Caco-2 (cell line): ENCODE measurements around the gene BAIAP2L2. TPM values are rescaled to one million over a fixed set of nuclear protein-coding genes. Genes with fewer than 3 reads are reported as not detected.

Source experiments
- BruUV-seq: library from RNA; stranded (reverse); fragments of 400-500 nt; replicated peaks from 2 replicates; lab custom pipeline; 2021; lab: Mats Ljungman, UMichigan
- CTCF ChIA-PET: fragments of 300-600 bp; sonication (Branson Sonifier 250); formaldehyde crosslinking; loops from one replicate; lab custom pipeline; 2022; ENCODE audit warnings: antibody characterized with exemption; lab: Charles Lee
- POLR2A ChIA-PET: fragments of 300-600 bp; sonication (Branson Sonifier 250); formaldehyde crosslinking; loops from one replicate; lab custom pipeline; 2022; ENCODE audit warnings: antibody characterized with exemption; lab: Charles Lee
- DNase-seq, 2 experiments: peaks; one replicate each; pipeline versions ENCODE4 v3.0.0 to v3.0.0-alpha.2; 2020 to 2022
- H3K27me3 ChIP-seq: replicated peaks from 2 replicates; pipeline ENCODE4 v1.6.0; 2011; ENCODE audit warnings: low read length; ENCODE audit not compliant: control insufficient read depth, insufficient read depth
- H3K36me3 ChIP-seq: 2 replicates; pipeline ENCODE4 v1.5.1; 2011; ENCODE audit warnings: low read length; ENCODE audit not compliant: control insufficient read depth, insufficient read depth
- H3K4me1 ChIP-seq: fragments of 250-450 bp; sonication (Bioruptor Pico); 2 replicates; pipeline ENCODE4 v1.5.1; 2020; ENCODE audit warnings: mild to moderate bottlenecking
- H3K4me3 ChIP-seq: 2 replicates; pipeline ENCODE4 v1.5.1; 2011; ENCODE audit warnings: low read depth, mild to moderate bottlenecking, control low read depth, low read length
- H3K9me3 ChIP-seq: fragments of 250-450 bp; sonication (Bioruptor Pico); 2 replicates; pipeline ENCODE4 v1.5.1; 2020; ENCODE audit warnings: mild to moderate bottlenecking, moderate library complexity
- H3K27ac Mint-ChIP-seq: one replicate; pipeline ENCODE4 v1.8.0; 2022; ENCODE audit warnings: mixed read lengths; ENCODE audit not compliant: unreplicated experiment
- H3K27me3 Mint-ChIP-seq: one replicate; pipeline ENCODE4 v1.8.0; 2022; ENCODE audit warnings: mixed read lengths; ENCODE audit not compliant: insufficient read depth, unreplicated experiment
- H3K36me3 Mint-ChIP-seq: one replicate; pipeline ENCODE4 v1.8.0; 2022; ENCODE audit warnings: mild to moderate bottlenecking, mixed read lengths; ENCODE audit not compliant: insufficient read depth, unreplicated experiment
- H3K4me1 Mint-ChIP-seq: one replicate; pipeline ENCODE4 v1.8.0; 2022; ENCODE audit warnings: low read depth, mixed read lengths; ENCODE audit not compliant: unreplicated experiment
- H3K4me3 Mint-ChIP-seq: one replicate; pipeline ENCODE4 v1.8.0; 2022; ENCODE audit warnings: mild to moderate bottlenecking, moderate library complexity, mixed read lengths; ENCODE audit not compliant: unreplicated experiment
- H3K9me3 Mint-ChIP-seq: one replicate; pipeline ENCODE4 v1.8.0; 2022; ENCODE audit warnings: mixed read lengths; ENCODE audit not compliant: unreplicated experiment
- CTCF ChIP-seq, 2 experiments: fragments of 200-600 bp in 1 of 2; IDR thresholded peaks; 1 replicate in 1 of 2; 2 replicates in 1 of 2; pipeline versions ENCODE4 v1.5.1 to v1.8.0; 2011 to 2022; ENCODE audit warnings: antibody characterized with exemption in 1 of 2, control low read depth in 1 of 2, inconsistent platforms in 1 of 2, low read depth in 1 of 2, low read length in 1 of 2, mild to moderate bottlenecking in 1 of 2, moderate library complexity in 1 of 2; ENCODE audit not compliant: insufficient read depth in 1 of 2, severe bottlenecking in 1 of 2, unreplicated experiment in 1 of 2
- intact Hi-C: fragments of 100-400 bp; cut with micrococcal nuclease; formaldehyde crosslinking; loops from one replicate; pipeline ENCODE4 v1.10.0; 2022; ENCODE audit not compliant: unreplicated experiment
- total RNA-seq: library from RNA; stranded (reverse); gene quantifications from 2 replicates; pipeline ENCODE4 v1.2.3, GENCODE V29; 2022

The BAIAP2L2 gene
- total RNA-seq, 1 experiment from 2014 or later = 4.4 TPM

- Mint-ChIP-seq H3K27ac (no peak overlapping the region), H3K27me3 (no peaks in the 10 kb centered on the region), H3K36me3 (peaks cover 4% of the 10 kb centered on the region), H3K4me3 (peak overlapping the region; percentile 30), H3K4me1 (no peaks in the 10 kb centered on the region), H3K9me3 (no peaks in the 10 kb centered on the region)
- intact Hi-C loops = no loop called here
- POLR2A ChIA-PET = no interaction called here
- TF ChIP-seq CTCF (IDR thresholded peaks at IDR 0.05; ENCODE audit: insufficient read depth in 1 of 2, low read depth in 1 of 2, low read length in 1 of 2, severe bottlenecking in 1 of 2, unreplicated experiment in 1 of 2) = no peak
- Histone ChIP-seq H3K9me3 (no peaks in the 10 kb centered on the region), H3K36me3 (no peaks in the 10 kb centered on the region), H3K4me1 (peaks cover 4% of the 10 kb centered on the region; the same call in 1 of the 2 replicates), H3K27me3 (no peaks in the 10 kb centered on the region), H3K4me3 (no peak overlapping the region)
- no TSS peak for BruUV-seq
- no peak for DNase-seq
- CTCF ChIA-PET = no interaction called here
Measured at GRCh38 chr22:38097058-38097457, 13.4 kb downstream of the BAIAP2L2 start.

GRCh38 chr22:38089474-38089851 is 21.0 kb downstream of the BAIAP2L2 start:
- DNase-seq = no peak
- H3K36me3 ChIP-seq = peaks cover 1% of the 10 kb centered on the region
- no peaks in the 10 kb centered on the region for H3K27me3 Mint-ChIP-seq
- H3K4me1 Mint-ChIP-seq = peaks cover 6% of the 10 kb centered on the region
- H3K9me3 Mint-ChIP-seq = no peaks in the 10 kb centered on the region
- ChIA-PET CTCF (no interaction called here), POLR2A (no interaction called here)
- TF ChIP-seq CTCF (IDR thresholded peaks at IDR 0.05; ENCODE audit: insufficient read depth in 1 of 2, low read depth in 1 of 2, low read length in 1 of 2, severe bottlenecking in 1 of 2, unreplicated experiment in 1 of 2) = no peak
- intact Hi-C loops = no loop called here
- H3K4me1 ChIP-seq = no peaks in the 10 kb centered on the region
- no peak overlapping the region for H3K4me3 ChIP-seq
- H3K4me3 Mint-ChIP-seq = no peak overlapping the region
- peaks cover 13% of the 10 kb centered on the region for H3K36me3 Mint-ChIP-seq
- no peak overlapping the region for H3K27ac Mint-ChIP-seq
- no TSS peak for BruUV-seq
- no peaks in the 10 kb centered on the region for H3K9me3 ChIP-seq
- no peaks in the 10 kb centered on the region for H3K27me3 ChIP-seq

GRCh38 chr22:38088629-38089473 is 21.6 kb downstream of the BAIAP2L2 start:
- BruUV-seq = no TSS peak
- Histone ChIP-seq H3K9me3 (no peaks in the 10 kb centered on the region), H3K4me3 (no peak overlapping the region), H3K27me3 (no peaks in the 10 kb centered on the region), H3K36me3 (peaks cover 1% of the 10 kb centered on the region), H3K4me1 (peaks cover 3% of the 10 kb centered on the region; the same call in 1 of the 2 replicates)
- intact Hi-C loops = no loop called here
- no peak for DNase-seq
- peaks cover 16% of the 10 kb centered on the region for H3K36me3 Mint-ChIP-seq
- H3K4me1 Mint-ChIP-seq = peaks cover 6% of the 10 kb centered on the region
- H3K4me3 Mint-ChIP-seq = no peak overlapping the region
- no peak for TF ChIP-seq CTCF (IDR thresholded peaks at IDR 0.05; ENCODE audit: insufficient read depth in 1 of 2, low read depth in 1 of 2, low read length in 1 of 2, severe bottlenecking in 1 of 2, unreplicated experiment in 1 of 2)
- CTCF ChIA-PET = no interaction called here
- H3K27ac Mint-ChIP-seq = no peak overlapping the region
- no peaks in the 10 kb centered on the region for H3K9me3 Mint-ChIP-seq
- POLR2A ChIA-PET = no interaction called here
- no peaks in the 10 kb centered on the region for H3K27me3 Mint-ChIP-seq
